ENCODE measurements around the gene ARL14.
"Not testable (repeated sequence)": the region's sequence is repeated elsewhere in the genome, so short reads cannot be mapped to it uniquely, and the experiment has no call there.

Gene ARL14

DNA sequence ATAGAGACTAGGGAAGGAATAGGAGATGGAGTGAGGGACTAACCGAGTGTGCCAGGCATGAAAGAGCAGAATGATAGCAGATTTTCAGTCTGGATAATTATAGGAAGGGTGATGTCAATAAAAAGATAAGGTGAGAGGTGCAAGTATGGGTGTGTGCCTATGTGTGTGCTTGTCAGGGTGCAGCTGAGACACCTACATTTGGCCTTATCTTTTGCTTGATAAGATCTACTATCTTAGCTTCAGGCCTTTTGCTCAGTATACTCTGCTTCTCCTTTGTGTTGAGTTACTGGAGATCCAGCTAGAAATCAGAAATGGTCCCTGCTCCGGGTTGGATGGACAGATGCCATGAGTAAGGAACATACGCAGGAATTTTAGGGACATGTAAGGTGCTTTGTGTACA, 17.4 kb downstream of the ARL14 start:
- no peak overlapping the region for H3K27ac Mint-ChIP-seq
- H3K27me3 Mint-ChIP-seq: no peaks in the 10 kb centered on the region
- no peaks in the 10 kb centered on the region for H3K9me3 Mint-ChIP-seq
- no peaks in the 10 kb centered on the region for H3K36me3 Mint-ChIP-seq (ENCODE audit: low read depth)
- H3K4me1 Mint-ChIP-seq (ENCODE audit: low read depth): peaks cover 12% of the 10 kb centered on the region
- DNase-seq: no peak
- no peak overlapping the region for H3K4me3 Mint-ChIP-seq

DNA sequence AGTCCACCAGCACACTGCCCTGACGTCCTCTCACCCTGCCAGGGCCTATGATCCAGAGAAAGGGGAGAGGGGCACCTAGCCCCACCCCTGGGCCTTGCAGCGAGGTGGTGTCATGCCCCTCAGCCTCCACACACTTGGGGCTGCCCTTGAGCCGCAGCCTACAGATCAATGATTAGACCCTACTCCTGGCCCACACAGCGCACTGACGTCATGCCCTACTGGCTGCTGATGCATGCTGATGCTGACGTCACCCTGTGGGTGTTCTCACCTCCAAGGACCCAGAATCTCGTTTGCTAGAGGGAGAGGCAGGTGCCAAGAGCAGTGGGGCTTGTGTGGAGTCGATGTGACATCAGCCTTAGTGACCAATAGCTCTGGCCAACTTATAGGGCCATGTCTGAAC, 18.0 kb downstream of the ARL14 start:
- Mint-ChIP-seq H3K4me1 (ENCODE audit: low read depth) (peaks cover 12% of the 10 kb centered on the region), H3K9me3 (no peaks in the 10 kb centered on the region), H3K4me3 (no peak overlapping the region), H3K27ac (no peak overlapping the region), H3K36me3 (ENCODE audit: low read depth) (no peaks in the 10 kb centered on the region), H3K27me3 (no peaks in the 10 kb centered on the region)
- no peak for DNase-seq

DNA sequence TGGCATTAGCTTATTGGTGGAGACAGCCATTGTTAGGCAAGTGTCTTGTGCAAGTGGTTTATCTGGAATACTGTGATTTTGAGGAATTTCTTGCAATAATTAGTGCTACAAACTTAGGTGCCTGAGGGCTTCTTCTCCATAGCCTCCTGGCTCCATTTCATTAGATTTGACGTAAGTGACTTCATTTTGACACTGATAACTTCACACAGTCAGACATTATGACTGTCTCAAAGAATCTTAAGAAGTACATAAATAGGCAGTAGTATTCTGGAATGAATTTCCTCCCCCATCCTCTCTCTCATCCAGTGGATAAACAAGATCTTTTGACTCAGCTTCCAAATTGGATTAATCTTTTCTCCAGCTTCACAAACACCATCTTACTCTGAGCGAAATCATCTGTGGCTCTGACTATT, 19.0 kb downstream of the ARL14 start:
- no peak overlapping the region for H3K27ac Mint-ChIP-seq
- peaks cover 12% of the 10 kb centered on the region for H3K4me1 Mint-ChIP-seq (ENCODE audit: low read depth)
- H3K27me3 Mint-ChIP-seq: peaks cover 5% of the 10 kb centered on the region
- H3K9me3 Mint-ChIP-seq: no peaks in the 10 kb centered on the region
- no peak overlapping the region for H3K4me3 Mint-ChIP-seq
- DNase-seq: no peak
- no peaks in the 10 kb centered on the region for H3K36me3 Mint-ChIP-seq (ENCODE audit: low read depth)

DNA sequence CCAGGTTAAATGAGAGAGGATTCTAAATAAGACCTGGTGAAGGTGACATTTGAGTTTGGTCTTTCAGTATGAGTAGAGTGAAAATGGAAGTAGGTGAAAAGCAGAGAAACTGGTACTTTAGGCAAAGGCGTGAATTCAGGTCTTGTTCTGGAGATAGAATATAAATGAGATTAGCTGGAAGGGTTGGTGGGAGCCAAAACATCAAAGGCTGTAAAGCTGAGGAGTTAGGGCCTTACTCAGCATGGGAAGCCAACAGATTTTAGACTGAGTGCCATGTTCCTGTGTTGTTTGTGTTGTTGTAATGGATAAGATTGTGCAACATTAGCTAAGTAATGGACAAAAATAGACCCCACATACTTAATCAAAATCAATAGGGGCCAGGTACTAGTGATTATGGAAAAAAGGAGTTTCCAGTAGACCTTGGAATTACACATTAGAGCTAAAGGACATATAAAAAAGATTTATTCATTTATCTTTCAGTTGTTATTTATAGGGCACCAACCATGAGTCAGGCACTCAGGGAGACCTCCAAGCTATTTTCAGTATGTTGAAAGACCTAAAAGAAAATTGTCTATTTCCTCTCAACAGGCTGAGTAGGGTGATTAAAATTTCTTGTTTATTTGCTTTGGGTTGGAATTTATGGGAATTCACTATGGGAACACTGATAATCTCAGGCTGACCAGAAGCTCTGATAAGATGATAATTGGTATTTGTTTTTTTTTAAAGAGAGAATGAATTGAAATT, 20.8 kb downstream of the ARL14 start:
- H3K27me3 Mint-ChIP-seq: peaks cover 8% of the 10 kb centered on the region
- DNase-seq: no peak
- H3K4me1 Mint-ChIP-seq (ENCODE audit: low read depth): peaks cover 6% of the 10 kb centered on the region
- no peak overlapping the region for H3K4me3 Mint-ChIP-seq
- no peaks in the 10 kb centered on the region for H3K9me3 Mint-ChIP-seq
- H3K27ac Mint-ChIP-seq: no peak overlapping the region
- no peaks in the 10 kb centered on the region for H3K36me3 Mint-ChIP-seq (ENCODE audit: low read depth)

DNA sequence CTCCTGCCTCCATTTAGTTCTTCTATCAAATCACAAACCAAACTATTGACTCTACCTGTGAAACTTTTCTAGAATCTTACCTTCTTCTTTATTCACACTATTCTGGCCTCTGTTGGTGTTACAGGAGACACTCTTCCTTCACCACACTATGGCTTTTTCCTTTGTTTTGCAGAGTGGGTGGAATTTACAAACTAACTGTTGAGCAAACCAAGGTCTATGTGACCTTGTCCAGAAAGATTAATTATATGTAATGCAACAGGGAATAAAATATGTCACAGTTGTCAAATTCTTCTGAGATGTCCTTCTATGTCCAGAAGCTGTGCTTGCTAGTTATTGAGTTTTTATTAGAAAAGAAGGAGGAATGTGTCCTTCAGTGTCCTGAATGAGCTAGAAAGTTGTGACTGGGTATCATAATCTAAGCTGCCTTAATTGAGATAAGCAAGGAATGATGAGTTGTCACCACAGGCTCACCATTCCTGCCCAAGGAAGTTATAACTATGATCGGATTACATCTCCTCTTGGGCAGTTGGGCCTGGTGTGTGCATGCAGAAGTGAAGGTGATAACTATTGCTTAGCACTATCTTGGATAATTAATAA, 21.7 kb downstream of the ARL14 start:
- Mint-ChIP-seq H3K27me3 (peaks cover 8% of the 10 kb centered on the region), H3K4me3 (no peak overlapping the region), H3K4me1 (ENCODE audit: low read depth) (peaks cover 4% of the 10 kb centered on the region), H3K27ac (no peak overlapping the region), H3K36me3 (ENCODE audit: low read depth) (no peaks in the 10 kb centered on the region), H3K9me3 (no peaks in the 10 kb centered on the region)
- DNase-seq: no peak

DNA sequence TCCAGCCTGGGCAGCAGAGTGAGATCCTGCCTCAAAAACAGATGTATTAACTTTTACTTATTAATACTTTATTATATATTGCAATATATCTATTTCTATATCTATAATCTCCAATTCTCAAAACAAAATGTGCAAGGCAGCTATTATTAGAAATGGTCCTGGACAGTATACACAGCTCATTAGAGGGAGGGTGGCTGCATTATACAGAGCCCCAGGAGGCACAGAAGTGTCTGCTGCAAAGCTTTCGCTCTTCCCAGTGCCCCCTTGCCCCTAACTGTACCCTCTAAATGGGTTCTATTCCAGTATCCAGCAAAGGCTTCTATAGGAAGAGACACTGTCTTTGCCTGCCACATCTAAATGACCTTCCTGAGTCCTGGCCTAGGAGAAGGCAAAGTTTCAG, 24.5 kb downstream of the ARL14 start:
- DNase-seq: no peak
- H3K36me3 Mint-ChIP-seq (ENCODE audit: low read depth): no peaks in the 10 kb centered on the region
- H3K27me3 Mint-ChIP-seq: peaks cover 21% of the 10 kb centered on the region
- H3K9me3 Mint-ChIP-seq: no peaks in the 10 kb centered on the region
- no peak overlapping the region for H3K4me3 Mint-ChIP-seq
- H3K27ac Mint-ChIP-seq: no peak overlapping the region
- peaks cover 4% of the 10 kb centered on the region for H3K4me1 Mint-ChIP-seq (ENCODE audit: low read depth)

DNA sequence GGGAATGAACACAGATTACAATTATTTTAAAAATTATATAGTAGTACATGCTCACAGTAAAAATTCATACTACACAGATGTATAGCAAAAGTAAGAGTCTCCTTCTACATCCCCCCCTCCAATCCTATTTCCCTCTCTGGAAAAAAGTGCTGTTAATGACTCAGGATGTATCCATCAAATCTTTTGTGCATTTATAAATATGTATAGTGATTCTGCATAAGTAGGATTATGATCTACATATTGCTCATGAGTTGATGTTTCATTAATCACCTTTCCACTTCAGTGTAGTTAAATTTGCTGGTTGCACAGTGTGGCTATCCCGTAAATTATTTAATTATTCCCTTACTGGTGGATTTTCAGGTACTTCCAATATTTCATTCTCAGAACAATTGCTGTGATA, 25.3 kb downstream of the ARL14 start:
- no peak for DNase-seq
- Mint-ChIP-seq H3K36me3 (ENCODE audit: low read depth) (no peaks in the 10 kb centered on the region), H3K4me1 (ENCODE audit: low read depth) (peaks cover 4% of the 10 kb centered on the region), H3K27me3 (peaks cover 28% of the 10 kb centered on the region), H3K27ac (no peak overlapping the region), H3K9me3 (no peaks in the 10 kb centered on the region), H3K4me3 (no peak overlapping the region)

DNA sequence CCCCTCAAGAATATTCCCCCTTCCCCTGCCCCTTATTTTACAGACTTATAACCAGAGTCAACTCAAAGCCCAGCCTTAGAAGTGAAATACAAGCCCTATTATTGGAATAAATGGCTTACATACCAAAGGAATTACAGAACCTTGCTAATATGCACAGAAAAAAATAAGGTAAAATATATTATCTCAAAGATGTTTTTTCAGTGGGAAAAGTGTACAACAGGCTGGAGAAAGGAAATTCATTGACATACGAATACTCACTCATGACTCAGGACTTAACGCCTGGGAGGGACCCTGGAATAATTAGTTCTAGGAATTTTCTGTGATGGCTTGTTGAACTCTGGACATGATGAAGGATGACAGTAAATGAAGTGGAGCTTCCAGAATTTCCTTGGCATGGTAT, 27.0 kb downstream of the ARL14 start:
- H3K27me3 Mint-ChIP-seq: peaks cover 38% of the 10 kb centered on the region
- no peaks in the 10 kb centered on the region for H3K36me3 Mint-ChIP-seq (ENCODE audit: low read depth)
- no peak for DNase-seq
- H3K4me3 Mint-ChIP-seq: no peak overlapping the region
- H3K4me1 Mint-ChIP-seq (ENCODE audit: low read depth): no peaks in the 10 kb centered on the region
- no peak overlapping the region for H3K27ac Mint-ChIP-seq
- no peaks in the 10 kb centered on the region for H3K9me3 Mint-ChIP-seq

DNA sequence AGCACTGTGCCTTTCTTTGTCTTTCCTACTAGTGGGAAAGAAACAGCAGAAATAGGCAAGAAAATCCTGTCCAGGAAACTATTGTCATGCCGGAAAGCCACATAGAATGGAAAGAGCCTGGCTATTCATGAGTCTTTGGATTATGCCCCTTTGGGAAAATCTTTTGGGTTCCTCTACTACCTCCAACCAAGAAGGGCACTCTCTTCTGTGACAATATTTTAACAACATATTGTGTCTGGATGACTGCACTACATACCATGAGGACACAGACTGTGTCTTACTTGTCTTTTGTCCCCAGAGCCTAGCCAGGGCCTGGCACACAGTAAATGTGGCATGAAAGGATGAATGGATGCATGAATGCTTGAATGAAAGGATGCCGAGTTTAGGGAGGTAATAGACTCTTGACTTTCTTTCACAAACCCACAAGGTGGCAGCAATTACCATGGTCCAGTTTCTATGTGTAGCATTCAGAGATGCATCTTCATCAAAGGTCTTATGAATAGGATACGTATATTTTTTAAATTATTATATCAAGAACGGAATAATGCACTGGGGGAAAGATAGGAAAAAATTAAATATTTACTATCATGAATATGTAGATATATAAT, 30.3 kb downstream of the ARL14 start:
- Mint-ChIP-seq H3K27ac (no peak overlapping the region), H3K36me3 (ENCODE audit: low read depth) (no peaks in the 10 kb centered on the region), H3K27me3 (peaks cover 47% of the 10 kb centered on the region), H3K4me1 (ENCODE audit: low read depth) (no peaks in the 10 kb centered on the region), H3K9me3 (no peaks in the 10 kb centered on the region), H3K4me3 (no peak overlapping the region)
- no peak for DNase-seq

DNA sequence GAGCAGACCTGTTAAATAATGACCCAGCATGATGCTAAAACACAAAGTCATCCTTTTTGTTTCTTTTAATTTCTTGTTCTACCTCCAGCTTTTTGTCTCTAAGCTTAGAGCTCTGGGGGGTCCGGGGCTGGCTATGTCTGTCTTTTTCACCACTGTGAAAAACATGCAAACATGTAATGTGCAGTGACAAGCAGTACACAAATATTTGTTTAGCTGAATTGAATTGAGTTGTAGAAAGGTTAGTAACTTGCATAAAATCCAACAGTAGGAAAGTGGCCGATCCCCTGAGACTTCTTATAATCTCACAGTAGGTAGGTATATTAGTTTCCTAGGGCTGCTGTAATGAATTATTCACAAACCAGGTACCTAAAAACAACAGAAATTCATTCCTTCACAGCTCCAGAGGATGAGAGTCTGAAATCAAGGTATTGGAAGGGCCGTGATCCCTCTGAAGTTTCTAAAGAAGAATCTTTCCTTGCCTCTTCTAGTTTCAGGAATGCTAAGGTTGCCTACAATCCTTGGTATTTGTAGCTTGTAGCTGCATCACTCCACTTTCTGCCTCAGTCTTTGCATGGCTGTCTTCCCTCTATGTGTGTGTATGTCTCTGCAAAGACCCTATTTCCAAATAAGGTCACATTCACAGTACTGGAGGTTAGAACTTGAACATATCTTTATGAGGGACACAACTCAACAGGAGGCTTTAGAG, 32.7 kb downstream of the ARL14 start:
- peaks cover 52% of the 10 kb centered on the region for H3K27me3 Mint-ChIP-seq
- no peak overlapping the region for H3K4me3 Mint-ChIP-seq
- no peaks in the 10 kb centered on the region for H3K4me1 Mint-ChIP-seq (ENCODE audit: low read depth)
- no peaks in the 10 kb centered on the region for H3K36me3 Mint-ChIP-seq (ENCODE audit: low read depth)
- DNase-seq: no peak
- H3K27ac Mint-ChIP-seq: no peak overlapping the region
- no peaks in the 10 kb centered on the region for H3K9me3 Mint-ChIP-seq

DNA sequence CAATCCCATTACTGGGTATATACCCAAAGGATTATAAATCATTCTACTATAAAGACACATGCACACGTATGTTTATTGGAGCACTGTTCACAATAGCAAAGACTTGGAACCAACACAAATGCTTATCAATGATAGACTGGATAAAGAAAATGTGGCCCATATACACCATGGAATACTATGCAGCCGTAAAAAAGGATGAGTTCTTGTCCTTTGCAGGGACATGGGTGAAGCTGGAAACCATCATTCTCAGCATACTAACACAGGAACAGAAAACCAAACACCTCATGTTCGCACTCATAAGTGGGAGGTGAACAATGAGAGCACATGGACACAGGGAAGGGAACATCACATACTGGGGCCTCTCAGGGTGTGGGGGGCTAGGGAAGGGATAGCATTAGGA, 36.2 kb downstream of the ARL14 start:
- H3K36me3 Mint-ChIP-seq (ENCODE audit: low read depth); H3K27ac Mint-ChIP-seq; H3K4me1 Mint-ChIP-seq (ENCODE audit: low read depth); DNase-seq; H3K4me3 Mint-ChIP-seq; H3K9me3 Mint-ChIP-seq: not testable (repeated sequence)
- peaks cover 26% of the 10 kb centered on the region for H3K27me3 Mint-ChIP-seq

DNA sequence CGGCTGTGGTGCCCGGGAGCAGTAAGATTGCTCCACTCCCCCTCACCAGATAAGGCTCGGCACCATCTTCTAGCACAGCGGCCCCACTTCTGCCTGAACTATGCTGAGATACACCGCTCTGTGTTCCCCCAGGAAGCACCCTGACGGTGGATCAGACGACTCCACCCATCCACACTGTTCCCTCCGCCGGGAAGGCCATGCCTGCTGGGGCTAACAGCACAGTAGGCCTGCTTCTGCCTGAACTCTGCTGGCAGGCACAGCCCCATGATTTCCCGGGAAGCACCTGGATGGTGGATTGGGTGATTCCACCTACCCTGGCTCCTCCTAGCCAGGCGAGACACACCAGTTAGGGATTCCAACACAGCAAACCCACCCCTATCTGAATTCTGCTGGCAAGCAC, 42.8 kb downstream of the ARL14 start:
- no peak for DNase-seq
- Mint-ChIP-seq H3K9me3 (no peaks in the 10 kb centered on the region), H3K27me3 (peaks cover 24% of the 10 kb centered on the region), H3K4me1 (ENCODE audit: low read depth) (no peaks in the 10 kb centered on the region), H3K36me3 (ENCODE audit: low read depth) (no peaks in the 10 kb centered on the region), H3K27ac (no peak overlapping the region), H3K4me3 (no peak overlapping the region)

DNA sequence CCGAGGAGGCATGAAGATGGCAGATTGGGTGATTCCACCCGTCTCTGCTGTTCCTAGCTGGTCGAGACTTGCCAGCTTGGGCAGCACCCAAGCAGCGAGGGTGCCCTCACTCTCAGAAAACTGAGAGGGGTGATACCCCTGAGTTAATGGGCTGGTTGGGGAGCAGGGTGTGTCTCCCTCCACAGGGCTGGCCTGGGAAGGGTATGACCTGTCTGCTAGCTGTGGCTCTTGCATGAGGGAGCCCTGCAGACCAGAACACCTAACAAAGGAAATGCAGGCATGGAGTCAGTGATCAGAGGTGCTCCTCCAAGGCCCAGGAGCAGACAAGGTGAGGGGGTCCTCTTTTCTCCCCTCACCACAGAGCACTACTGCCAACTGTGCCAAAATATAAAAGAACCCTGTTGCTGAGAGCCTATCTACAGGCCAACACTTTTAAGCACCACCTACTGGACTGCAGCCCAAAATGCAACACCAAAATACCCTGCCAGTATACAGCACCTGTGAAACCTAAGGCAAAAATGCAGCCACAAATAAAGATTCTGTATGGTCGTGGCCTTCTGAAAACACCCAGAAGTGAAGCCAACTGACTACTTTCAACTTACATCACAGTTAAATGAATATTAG, 43.3 kb downstream of the ARL14 start:
- Mint-ChIP-seq H3K27ac (no peak overlapping the region), H3K9me3 (no peaks in the 10 kb centered on the region), H3K4me1 (ENCODE audit: low read depth) (no peaks in the 10 kb centered on the region), H3K36me3 (ENCODE audit: low read depth) (no peaks in the 10 kb centered on the region), H3K27me3 (peaks cover 24% of the 10 kb centered on the region), H3K4me3 (no peak overlapping the region)
- DNase-seq: no peak

DNA sequence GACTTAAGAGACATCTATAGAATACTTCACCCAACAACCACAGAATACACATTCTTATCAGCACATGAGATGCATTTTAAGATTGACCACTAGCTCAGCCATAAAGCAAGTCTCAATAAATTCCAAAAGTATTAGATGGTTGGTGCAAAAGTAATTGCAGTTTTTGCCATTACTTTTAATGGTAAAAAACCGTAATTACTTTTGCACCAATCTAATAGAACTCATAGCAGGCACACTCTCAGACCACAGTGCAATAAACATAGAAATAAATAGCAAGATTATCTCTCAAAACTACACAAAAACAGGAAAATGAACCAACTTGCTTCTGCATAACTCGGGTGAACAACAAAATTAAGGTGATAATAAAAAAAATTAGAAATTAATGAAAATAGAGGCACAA, 45.4 kb downstream of the ARL14 start:
- Mint-ChIP-seq H3K27me3 (peaks cover 24% of the 10 kb centered on the region), H3K27ac (no peak overlapping the region), H3K9me3 (no peaks in the 10 kb centered on the region), H3K4me1 (ENCODE audit: low read depth) (no peaks in the 10 kb centered on the region), H3K4me3 (no peak overlapping the region), H3K36me3 (ENCODE audit: low read depth) (no peaks in the 10 kb centered on the region)
- DNase-seq: no peak

Measured in activated T-cell treated with anti-CD3 and anti-CD28 coated beads, Interleukin-2, amount 50 U/mL, for 24 hours (primary cell).